ENCODE data around the gene GPR61.

GPR61 gene, protein sequence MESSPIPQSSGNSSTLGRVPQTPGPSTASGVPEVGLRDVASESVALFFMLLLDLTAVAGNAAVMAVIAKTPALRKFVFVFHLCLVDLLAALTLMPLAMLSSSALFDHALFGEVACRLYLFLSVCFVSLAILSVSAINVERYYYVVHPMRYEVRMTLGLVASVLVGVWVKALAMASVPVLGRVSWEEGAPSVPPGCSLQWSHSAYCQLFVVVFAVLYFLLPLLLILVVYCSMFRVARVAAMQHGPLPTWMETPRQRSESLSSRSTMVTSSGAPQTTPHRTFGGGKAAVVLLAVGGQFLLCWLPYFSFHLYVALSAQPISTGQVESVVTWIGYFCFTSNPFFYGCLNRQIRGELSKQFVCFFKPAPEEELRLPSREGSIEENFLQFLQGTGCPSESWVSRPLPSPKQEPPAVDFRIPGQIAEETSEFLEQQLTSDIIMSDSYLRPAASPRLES

DNA sequence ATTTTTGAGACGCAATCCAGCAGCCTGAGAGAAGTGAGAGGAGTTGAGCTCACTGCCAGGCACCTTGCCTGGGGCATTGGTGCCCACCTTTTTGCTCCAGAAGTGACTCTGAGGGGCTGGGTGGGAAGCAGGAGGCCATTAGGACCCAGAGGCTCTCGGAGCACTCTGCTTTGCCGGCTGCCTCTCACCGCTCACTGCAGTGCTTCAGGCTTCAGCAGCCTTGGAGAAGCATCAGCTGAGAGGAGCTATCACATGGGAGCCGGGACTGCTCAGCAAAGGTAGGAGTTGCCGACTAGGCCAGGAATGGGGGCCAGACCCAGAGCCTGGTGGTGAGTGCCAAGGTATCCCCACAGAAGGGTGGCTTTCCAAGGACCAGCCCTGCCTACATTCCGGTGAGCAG is at the start of gene GPR61:
GPR61 (plus strand) TSS at position 197 of the 400 bp plus-strand sequence. CDS start 3,151 bp downstream, outside the sequence.
- DNase-seq (ENCODE audit: low read depth) = no peak
- H3K4me3 ChIP-seq (ENCODE audit: low read depth, low read length) = no peak within 1 kb of the TSS
- TF ChIP-seq, protein P1, sequence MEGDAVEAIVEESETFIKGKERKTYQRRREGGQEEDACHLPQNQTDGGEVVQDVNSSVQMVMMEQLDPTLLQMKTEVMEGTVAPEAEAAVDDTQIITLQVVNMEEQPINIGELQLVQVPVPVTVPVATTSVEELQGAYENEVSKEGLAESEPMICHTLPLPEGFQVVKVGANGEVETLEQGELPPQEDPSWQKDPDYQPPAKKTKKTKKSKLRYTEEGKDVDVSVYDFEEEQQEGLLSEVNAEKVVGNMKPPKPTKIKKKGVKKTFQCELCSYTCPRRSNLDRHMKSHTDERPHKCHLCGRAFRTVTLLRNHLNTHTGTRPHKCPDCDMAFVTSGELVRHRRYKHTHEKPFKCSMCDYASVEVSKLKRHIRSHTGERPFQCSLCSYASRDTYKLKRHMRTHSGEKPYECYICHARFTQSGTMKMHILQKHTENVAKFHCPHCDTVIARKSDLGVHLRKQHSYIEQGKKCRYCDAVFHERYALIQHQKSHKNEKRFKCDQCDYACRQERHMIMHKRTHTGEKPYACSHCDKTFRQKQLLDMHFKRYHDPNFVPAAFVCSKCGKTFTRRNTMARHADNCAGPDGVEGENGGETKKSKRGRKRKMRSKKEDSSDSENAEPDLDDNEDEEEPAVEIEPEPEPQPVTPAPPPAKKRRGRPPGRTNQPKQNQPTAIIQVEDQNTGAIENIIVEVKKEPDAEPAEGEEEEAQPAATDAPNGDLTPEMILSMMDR (IDR thresholded peaks at IDR 0.05; ENCODE audit: low read depth, low read length, missing control alignments) = no peak

DNA sequence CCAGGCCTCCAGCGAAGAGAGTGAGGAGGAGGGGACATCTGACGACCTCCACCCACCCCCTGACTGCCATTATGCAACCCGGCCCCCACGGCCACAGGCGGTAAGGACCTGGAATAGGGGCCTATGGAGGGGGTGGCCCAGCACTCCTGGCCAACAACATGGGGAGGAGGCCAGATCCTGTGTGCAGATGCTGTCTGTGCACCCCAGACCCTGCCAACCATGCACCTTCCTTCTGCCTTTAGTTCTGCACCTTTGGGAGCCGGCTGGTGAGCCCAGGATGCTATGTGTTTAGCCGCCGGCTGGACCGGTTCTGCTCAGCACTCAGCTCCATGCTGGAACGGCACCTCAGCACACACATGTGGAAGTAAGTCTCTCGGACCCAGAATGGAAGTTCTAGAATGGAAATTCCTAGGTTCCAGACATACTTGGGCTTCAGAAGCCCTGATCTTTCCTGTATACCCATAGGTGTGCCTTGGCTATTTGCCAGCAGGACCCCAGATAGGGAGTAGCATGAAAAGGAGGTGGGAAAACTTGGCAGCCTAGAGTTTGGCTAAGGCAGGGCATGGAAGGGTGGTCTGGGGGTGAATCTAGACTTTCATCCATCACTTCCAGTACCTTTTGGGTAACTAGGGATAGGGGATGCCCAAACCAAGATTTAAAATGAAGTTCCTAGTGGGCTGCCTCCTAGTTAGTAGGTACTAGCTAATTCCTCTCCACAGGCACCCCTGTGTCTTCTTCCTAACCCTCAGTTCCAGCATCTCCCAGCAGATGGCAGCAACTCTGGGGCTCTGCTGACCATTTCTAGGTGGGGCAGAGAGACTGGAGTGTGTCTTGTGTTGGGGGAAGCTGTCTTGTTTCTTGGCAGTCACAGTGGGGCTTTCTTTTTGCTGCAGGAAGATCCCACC is 49.4 kb upstream of the GPR61 start:
- TF ChIP-seq, protein P1 (IDR thresholded peaks at IDR 0.05; ENCODE audit: low read depth, low read length, missing control alignments) = peak; percentile 85
- no peak overlapping the region for H3K4me3 ChIP-seq (ENCODE audit: low read depth, low read length)
- DNase-seq (ENCODE audit: low read depth) = no peak

DNA sequence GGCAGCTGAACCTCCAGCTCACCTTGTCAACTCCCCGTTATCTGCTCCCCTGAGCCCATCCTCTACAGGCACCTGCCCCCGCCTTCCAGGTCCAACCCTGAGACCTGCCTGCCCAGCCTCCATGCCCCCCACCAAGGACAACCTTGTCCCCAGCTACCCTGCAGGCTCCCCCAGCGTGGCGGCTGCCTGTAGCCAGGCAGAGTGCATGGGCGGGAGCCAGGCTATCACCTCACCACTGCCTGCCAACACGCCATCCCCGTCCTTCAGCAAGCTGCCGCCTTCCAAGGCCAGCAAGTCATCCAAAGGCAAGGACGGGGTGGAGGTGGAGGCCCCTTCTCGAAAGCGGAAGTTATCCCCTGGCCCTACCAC is 48.8 kb upstream of the GPR61 start:
- DNase-seq (ENCODE audit: low read depth) = no peak
- no peak overlapping the region for H3K4me3 ChIP-seq (ENCODE audit: low read depth, low read length)
- TF ChIP-seq, protein P1 (IDR thresholded peaks at IDR 0.05; ENCODE audit: low read depth, low read length, missing control alignments) = no peak

DNA sequence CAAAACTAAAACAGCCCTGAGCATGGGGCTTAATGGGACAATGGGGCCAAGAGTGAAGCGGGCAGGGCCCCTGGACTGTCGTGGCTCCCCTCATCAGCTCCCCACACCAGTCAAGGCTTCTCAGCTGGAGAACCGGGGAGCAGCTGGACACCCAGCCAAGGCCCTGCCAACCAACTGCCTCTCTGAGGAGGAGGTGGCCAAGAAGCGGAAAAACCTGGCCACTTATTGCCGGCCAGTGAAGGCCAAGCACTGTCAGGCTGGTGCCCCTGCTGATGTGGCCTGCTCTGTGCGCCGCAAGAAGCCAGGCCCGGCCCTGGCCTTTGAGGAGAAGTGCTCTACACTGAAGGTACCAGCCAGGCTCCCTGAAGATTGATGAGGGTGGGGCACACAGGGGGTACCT is 48.3 kb upstream of the GPR61 start:
- DNase-seq (ENCODE audit: low read depth) = no peak
- H3K4me3 ChIP-seq (ENCODE audit: low read depth, low read length) = no peak overlapping the region
- TF ChIP-seq, protein P1 (IDR thresholded peaks at IDR 0.05; ENCODE audit: low read depth, low read length, missing control alignments) = no peak

DNA sequence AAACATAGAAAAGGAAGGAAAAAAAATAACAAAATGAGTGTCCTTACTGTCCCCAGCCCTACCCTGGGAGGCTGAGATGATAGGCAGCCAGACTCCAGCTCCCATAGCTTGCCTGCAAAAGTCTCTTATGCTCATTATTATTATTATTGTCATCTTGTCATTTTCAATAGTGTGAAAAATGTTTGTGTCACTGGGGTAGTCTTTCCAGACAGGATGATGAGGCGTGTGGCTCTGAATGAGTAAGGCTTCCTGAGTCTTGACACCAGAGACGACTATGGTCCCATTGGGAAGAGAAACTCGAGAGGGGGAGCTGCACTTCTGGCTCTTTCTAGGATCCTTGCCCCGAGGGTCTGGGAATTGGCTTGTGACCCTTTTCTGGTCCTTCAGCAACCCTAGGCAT is 46.9 kb upstream of the GPR61 start:
- H3K4me3 ChIP-seq (ENCODE audit: low read depth, low read length) = no peak overlapping the region
- TF ChIP-seq, protein P1 (IDR thresholded peaks at IDR 0.05; ENCODE audit: low read depth, low read length, missing control alignments) = no peak
- no peak for DNase-seq (ENCODE audit: low read depth)

DNA sequence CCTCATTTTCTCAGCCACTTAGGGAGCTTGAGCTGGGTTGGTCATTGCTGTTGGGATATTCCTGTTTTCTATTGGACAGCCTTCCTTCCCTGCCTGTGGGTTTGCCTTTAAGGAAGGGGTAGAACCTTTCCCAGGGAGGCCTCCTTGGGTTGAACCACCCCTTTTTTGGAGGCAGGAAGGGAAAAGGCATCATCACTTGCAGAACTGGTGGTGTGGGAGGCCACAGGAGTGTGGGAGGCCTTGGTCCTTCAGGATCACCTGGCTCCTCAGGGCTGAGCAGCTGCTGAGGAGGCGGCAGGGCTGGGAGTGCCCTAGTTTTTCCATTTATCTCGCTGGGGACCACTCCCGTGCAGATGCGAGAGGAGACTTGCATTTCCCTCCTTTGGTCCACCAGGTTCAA is 46.4 kb upstream of the GPR61 start:
- DNase-seq (ENCODE audit: low read depth) = no peak
- H3K4me3 ChIP-seq (ENCODE audit: low read depth, low read length) = no peak overlapping the region
- TF ChIP-seq, protein P1 (IDR thresholded peaks at IDR 0.05; ENCODE audit: low read depth, low read length, missing control alignments) = no peak
